Measurements from ENCODE around the gene GMDS.

- no peak for TF ChIP-seq CTCF (IDR thresholded peaks at IDR 0.05; ENCODE audit: low read depth, low read length)
- TF ChIP-seq EZH2phosphoT487 (IDR thresholded peaks at IDR 0.05; ENCODE audit: low read depth) = no peak
Observed at GRCh38 chr6:1971612-1972011, 273.8 kb downstream of the GMDS start.

Data from OCI-LY3 (cell line).